ENCODE results near the gene REP15.

DNA sequence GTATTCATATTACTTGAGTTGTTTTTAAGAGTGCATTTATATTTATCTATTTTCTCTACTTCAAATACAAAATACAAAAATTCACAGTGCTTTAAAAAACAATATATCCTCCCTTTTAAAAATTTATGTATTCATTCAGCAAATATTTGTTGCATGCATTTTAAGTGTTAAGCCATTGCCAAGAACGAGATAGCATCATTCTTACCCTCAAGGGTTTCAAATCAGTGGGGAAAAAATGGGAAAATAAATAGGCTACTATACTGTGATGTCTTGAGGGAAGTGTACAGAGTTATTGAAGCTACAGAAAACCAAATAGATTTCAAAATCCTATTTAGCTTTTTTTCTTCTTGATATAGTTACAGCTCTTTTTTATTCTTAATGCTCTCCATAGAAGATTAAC, 37.5 kb downstream of the REP15 start:
- TF ChIP-seq POLR2A (IDR thresholded peaks at IDR 0.05) = no peak
- TF ChIP-seq, protein P1, sequence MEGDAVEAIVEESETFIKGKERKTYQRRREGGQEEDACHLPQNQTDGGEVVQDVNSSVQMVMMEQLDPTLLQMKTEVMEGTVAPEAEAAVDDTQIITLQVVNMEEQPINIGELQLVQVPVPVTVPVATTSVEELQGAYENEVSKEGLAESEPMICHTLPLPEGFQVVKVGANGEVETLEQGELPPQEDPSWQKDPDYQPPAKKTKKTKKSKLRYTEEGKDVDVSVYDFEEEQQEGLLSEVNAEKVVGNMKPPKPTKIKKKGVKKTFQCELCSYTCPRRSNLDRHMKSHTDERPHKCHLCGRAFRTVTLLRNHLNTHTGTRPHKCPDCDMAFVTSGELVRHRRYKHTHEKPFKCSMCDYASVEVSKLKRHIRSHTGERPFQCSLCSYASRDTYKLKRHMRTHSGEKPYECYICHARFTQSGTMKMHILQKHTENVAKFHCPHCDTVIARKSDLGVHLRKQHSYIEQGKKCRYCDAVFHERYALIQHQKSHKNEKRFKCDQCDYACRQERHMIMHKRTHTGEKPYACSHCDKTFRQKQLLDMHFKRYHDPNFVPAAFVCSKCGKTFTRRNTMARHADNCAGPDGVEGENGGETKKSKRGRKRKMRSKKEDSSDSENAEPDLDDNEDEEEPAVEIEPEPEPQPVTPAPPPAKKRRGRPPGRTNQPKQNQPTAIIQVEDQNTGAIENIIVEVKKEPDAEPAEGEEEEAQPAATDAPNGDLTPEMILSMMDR (IDR thresholded peaks at IDR 0.05) = no peak
- no peak for TF ChIP-seq EP300 (IDR thresholded peaks at IDR 0.05; ENCODE audit: low read depth)

Data from transverse colon (tissue), 3 donors.